OCI-LY1 (cell line): Measurements from ENCODE around the gene DDOST.

Source experiments
- H2AFZ ChIP-seq: fragments of 200-600 bp; sonication (generic), shearing (Covaris generic); 2 replicates; pipeline ENCODE4 v1.6.0; 2014; ENCODE audit warnings: antibody characterized with exemption, mild to moderate bottlenecking, low read length
- H3F3A ChIP-seq: fragments of 200-600 bp; sonication (generic), shearing (Covaris generic); 2 replicates; pipeline ENCODE4 v1.6.0; 2014; ENCODE audit warnings: mild to moderate bottlenecking, antibody characterized with exemption, low read length, moderate library complexity; ENCODE audit not compliant: insufficient read depth
- H3K27ac ChIP-seq: fragments of 200-600 bp; sonication (generic); 2 replicates; pipeline ENCODE4 v1.5.1; 2014; ENCODE audit warnings: low read length, mixed run types, mild to moderate bottlenecking, low read depth; ENCODE audit not compliant: poor library complexity, severe bottlenecking
- H3K27me3 ChIP-seq: fragments of 200-600 bp; sonication (generic); 2 replicates; pipeline ENCODE4 v1.6.0; 2014; ENCODE audit warnings: antibody characterized with exemption, mild to moderate bottlenecking, low read length, moderate library complexity; ENCODE audit not compliant: insufficient read depth
- H3K36me3 ChIP-seq: fragments of 200-600 bp; sonication (generic); 2 replicates; pipeline ENCODE4 v1.6.1; 2014; ENCODE audit warnings: mild to moderate bottlenecking, antibody characterized with exemption, low read length, moderate library complexity, mixed read lengths; ENCODE audit not compliant: insufficient read depth
- H3K4me1 ChIP-seq: fragments of 200-600 bp; sonication (generic); 2 replicates; pipeline ENCODE4 v1.5.1; 2014; ENCODE audit warnings: mild to moderate bottlenecking, low read length, moderate library complexity; ENCODE audit not compliant: insufficient read depth, severe bottlenecking
- H3K4me2 ChIP-seq: fragments of 200-600 bp; sonication (generic), shearing (Covaris generic); 2 replicates; pipeline ENCODE4 v1.6.1; 2014; ENCODE audit warnings: low read length
- H3K4me3 ChIP-seq: fragments of 200-600 bp; sonication (generic); 2 replicates; pipeline ENCODE4 v1.5.1; 2014; ENCODE audit warnings: low read length, low read depth, mild to moderate bottlenecking, mixed read lengths; ENCODE audit not compliant: poor library complexity, severe bottlenecking
- H3K79me2 ChIP-seq: fragments of 200-600 bp; shearing (Covaris generic); 2 replicates; pipeline ENCODE4 v1.6.1; 2016; ENCODE audit warnings: mixed run types, low read length, mixed read lengths; ENCODE audit not compliant: insufficient read depth
- H3K9ac ChIP-seq: fragments of 200-600 bp; sonication (generic), shearing (Covaris generic); 2 replicates; pipeline ENCODE4 v1.6.1; 2014; ENCODE audit warnings: mild to moderate bottlenecking, low read length, mixed read lengths
- H3K9me2 ChIP-seq: fragments of 200-600 bp; sonication (generic), shearing (Covaris generic); 2 replicates; pipeline ENCODE4 v1.6.1; 2014; ENCODE audit warnings: low read depth, mild to moderate bottlenecking, low read length, mixed read lengths
- H3K9me3 ChIP-seq: fragments of 200-600 bp; shearing (Covaris generic); 2 replicates; pipeline ENCODE4 v1.6.1; 2014; ENCODE audit warnings: low read length, mixed read lengths
- H4K20me1 ChIP-seq: fragments of 200-600 bp; sonication (generic), shearing (Covaris generic); 2 replicates; pipeline ENCODE4 v1.6.0; 2016; ENCODE audit warnings: mild to moderate bottlenecking, low read length; ENCODE audit not compliant: insufficient read depth
- CTCF ChIP-seq: fragments of 200-600 bp; sonication (generic), shearing (Covaris generic); IDR thresholded peaks from 2 replicates; pipeline ENCODE4 v1.5.1; 2017; ENCODE audit warnings: mild to moderate bottlenecking, antibody characterized with exemption, low read length, moderate library complexity, mixed read lengths
- EZH2 ChIP-seq: fragments of 200-600 bp; sonication (generic), shearing (Covaris generic); IDR thresholded peaks from 2 replicates; pipeline ENCODE4 v1.8.0; 2017; ENCODE audit warnings: borderline replicate concordance, mixed run types, mild to moderate bottlenecking, antibody characterized with exemption, low read length, moderate library complexity, mixed read lengths

Gene DDOST

GRCh38 chr1:20702416-20702815 lies 41.2 kb upstream of the DDOST start:
- Histone ChIP-seq H3K4me1 (no peaks in the 10 kb centered on the region), H3K4me2 (no peak overlapping the region), H3K27me3 (no peaks in the 10 kb centered on the region; the same call in 1 of the 2 replicates), H3K27ac (no peak overlapping the region), H3K4me3 (no peak overlapping the region), H3K9ac (no peak overlapping the region), H3F3A (no peaks in the 10 kb centered on the region), H4K20me1 (no peaks in the 10 kb centered on the region), H3K9me2 (no peaks in the 10 kb centered on the region), H3K79me2 (no peaks in the 10 kb centered on the region), H3K36me3 (no peaks in the 10 kb centered on the region), H3K9me3 (no peaks in the 10 kb centered on the region), H2AFZ (no peak overlapping the region)
- TF ChIP-seq CTCF (peak; percentile 17; the same call in 1 of the 2 replicates), EZH2 (no peak)

GRCh38 chr1:20701847-20702246 lies 40.7 kb upstream of the DDOST start:
- no peak for TF ChIP-seq CTCF
- no peaks in the 10 kb centered on the region; the same call in 1 of the 2 replicates for H3K27me3 ChIP-seq
- H3K4me1 ChIP-seq = no peaks in the 10 kb centered on the region
- H3K4me2 ChIP-seq = no peak overlapping the region
- no peaks in the 10 kb centered on the region for H3K36me3 ChIP-seq
- no peaks in the 10 kb centered on the region for H3K9me2 ChIP-seq
- H3K4me3 ChIP-seq = no peak overlapping the region
- no peak overlapping the region for H3K9ac ChIP-seq
- H4K20me1 ChIP-seq = no peaks in the 10 kb centered on the region
- H3F3A ChIP-seq = no peaks in the 10 kb centered on the region
- H3K79me2 ChIP-seq = no peaks in the 10 kb centered on the region
- no peaks in the 10 kb centered on the region for H3K9me3 ChIP-seq
- H3K27ac ChIP-seq = no peak overlapping the region
- H2AFZ ChIP-seq = no peak overlapping the region

- H3K36me3 ChIP-seq = no peaks in the 10 kb centered on the region
- no peak overlapping the region for H3K4me2 ChIP-seq
- no peaks in the 10 kb centered on the region; the same call in 1 of the 2 replicates for H3K27me3 ChIP-seq
- H2AFZ ChIP-seq = no peak overlapping the region
- H3K9me2 ChIP-seq = no peaks in the 10 kb centered on the region
- H4K20me1 ChIP-seq = no peaks in the 10 kb centered on the region
- peaks cover 3% of the 10 kb centered on the region for H3K4me1 ChIP-seq
- TF ChIP-seq CTCF = no peak
- no peak for TF ChIP-seq EZH2
- H3K9ac ChIP-seq = no peak overlapping the region
- no peaks in the 10 kb centered on the region for H3K9me3 ChIP-seq
- no peaks in the 10 kb centered on the region for H3F3A ChIP-seq
- H3K79me2 ChIP-seq = no peaks in the 10 kb centered on the region
- H3K4me3 ChIP-seq = no peak overlapping the region
- no peak overlapping the region for H3K27ac ChIP-seq
Observed at GRCh38 chr1:20701446-20701845, 40.3 kb upstream of the DDOST start.
